ENCODE measurements around the gene PDZD2. TPM values are rescaled to one million over a fixed set of nuclear protein-coding genes. Genes with fewer than 3 reads are reported as not detected.
"Not testable (repeated sequence)": the region's sequence is repeated elsewhere in the genome, so short reads cannot be mapped to it uniquely, and the experiment has no call there.

Gene PDZD2
- total RNA-seq, 1 donor from 2014 or later = 105 TPM

DNA sequence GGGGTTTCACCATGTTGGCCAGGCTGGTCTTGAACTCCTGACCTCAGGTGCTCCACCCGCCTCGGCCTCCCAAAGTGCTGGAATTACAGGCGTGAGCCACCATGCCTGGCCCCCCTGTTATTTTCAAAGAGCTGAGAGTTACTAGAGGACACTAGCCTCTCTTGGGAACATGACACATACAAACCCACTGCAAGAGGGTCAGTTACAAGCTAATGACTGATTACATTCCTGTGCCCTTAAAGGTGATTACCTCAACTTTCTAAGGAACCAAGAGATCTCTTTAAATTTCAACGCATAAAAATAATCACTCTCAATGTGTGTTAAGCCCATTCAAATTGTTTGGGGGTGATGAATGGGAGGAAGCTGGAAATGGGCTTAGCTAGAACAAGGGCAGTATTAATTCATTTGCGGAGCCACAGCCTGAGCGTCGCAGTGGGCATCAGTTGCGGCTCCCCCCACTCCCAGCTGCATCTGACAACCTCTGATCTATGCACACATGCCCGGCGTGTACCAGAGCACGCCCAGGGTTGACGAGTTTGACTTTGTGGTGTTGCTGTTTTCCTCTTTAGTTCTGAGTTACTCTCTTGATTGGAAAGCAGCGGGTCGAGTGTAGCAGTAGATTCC lies 388.3 kb downstream of the PDZD2 start:
- ATAC-seq (peak; percentile 10), DNase-seq (ENCODE audit: low spot score) (no peak)
- intact Hi-C loops (cut with DNase I) = no loop called here

DNA sequence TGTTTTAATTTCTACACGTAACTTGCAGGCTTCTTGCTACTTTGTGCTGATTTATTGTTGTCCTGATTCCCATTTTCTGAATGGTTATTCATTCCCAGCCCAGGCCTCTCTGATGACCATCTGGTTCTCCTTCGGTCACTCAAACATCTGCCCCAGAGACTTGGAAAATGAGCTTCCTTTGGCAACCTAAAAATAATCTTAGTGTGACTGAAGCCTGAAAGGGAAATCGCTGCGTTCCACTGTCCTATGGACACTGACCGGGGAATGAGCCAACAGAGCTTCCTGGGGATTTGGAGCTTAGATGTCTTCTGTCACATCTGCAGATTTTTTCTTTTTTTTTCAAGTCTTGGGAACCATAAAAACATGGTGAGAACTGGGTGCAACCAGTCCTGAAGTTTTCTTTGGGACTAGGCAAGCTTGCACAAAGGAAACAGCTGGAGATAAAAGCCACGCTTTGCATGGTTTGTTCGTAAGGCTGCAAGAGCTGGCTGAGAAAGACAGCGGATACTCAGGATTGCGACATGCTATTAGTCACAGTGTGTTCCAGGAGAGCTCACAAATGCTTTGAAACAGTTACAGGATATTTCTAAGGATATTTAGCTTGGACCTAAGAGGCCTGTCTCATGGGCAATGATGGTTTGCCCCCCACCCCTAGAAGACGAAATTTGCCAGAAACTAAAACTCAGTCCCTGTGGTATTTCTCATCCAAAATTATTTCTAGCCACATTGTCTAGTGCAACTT lies 389.0 kb downstream of the PDZD2 start:
- peak; percentile 68 for DNase-seq (ENCODE audit: low spot score)
- intact Hi-C loops (cut with DNase I) = no loop called here

DNA sequence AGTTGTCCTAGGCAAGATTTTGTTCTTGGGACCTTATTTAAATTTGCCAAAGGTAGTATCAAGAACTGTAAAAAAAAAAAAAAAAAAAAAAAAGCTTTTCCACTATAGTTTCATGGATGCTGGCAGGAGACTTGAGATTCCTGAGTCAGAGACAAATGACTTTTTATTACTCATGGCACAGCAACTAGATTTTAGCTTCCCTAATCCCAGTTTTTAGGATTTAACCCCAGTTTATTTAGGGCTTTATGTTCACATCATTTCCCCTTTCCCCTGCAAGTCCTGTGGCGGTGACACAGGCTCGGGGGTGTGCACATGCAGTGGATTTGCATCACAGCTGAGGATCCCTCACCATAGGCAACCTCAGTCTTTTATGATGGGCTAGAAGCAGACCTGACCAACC lies 390.3 kb downstream of the PDZD2 start:
- DNase-seq (ENCODE audit: low spot score) (no peak), ATAC-seq (no peak)
- intact Hi-C loops (cut with DNase I) = no loop called here

More for the DNA sequence above, 389.0 kb downstream of the PDZD2 start:
- peak; percentile 95 for ATAC-seq

GRCh38 chr5:32029781-32030180 lies 390.9 kb downstream of the PDZD2 start:
- DNase-seq (ENCODE audit: low spot score) (no peak), ATAC-seq (no peak)
- intact Hi-C loops (cut with DNase I) = no loop called here

DNA sequence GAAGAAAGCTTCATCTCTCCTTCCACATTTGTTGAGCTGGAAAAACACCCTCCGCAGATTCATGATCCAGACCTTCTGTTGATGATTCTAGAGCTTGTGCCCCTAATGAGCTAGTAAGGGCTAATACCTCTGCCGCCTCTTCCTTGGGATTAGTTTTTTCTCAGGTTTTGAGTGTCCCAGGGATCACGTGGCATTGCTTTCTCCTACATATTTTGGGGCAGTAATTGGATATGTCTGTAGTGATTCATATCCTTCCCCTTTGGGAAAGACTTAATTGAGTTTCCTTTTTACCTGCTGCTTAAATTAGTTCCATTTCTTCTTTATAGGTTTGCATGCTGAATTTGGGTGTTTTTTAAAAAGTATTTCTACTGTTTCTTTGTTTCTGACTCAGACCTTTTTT lies 391.3 kb downstream of the PDZD2 start:
- intact Hi-C loops (cut with DNase I) = no loop called here
- DNase-seq (ENCODE audit: low spot score) (no peak), ATAC-seq (no peak)

- ATAC-seq (no peak), DNase-seq (ENCODE audit: low spot score) (no peak)
- intact Hi-C loops (cut with DNase I) = no loop called here
These were observed 391.8 kb downstream of the PDZD2 start for GRCh38 chr5:32030686-32031085.

GRCh38 chr5:32031089-32031488 lies 392.2 kb downstream of the PDZD2 start:
- no peak for DNase-seq (ENCODE audit: low spot score)
- intact Hi-C loops (cut with DNase I) = no loop called here
- no peak for ATAC-seq

- DNase-seq (ENCODE audit: low spot score) (no peak), ATAC-seq (no peak)
- intact Hi-C loops (cut with DNase I) = no loop called here
These were observed 399.6 kb downstream of the PDZD2 start for GRCh38 chr5:32038523-32038922.

- intact Hi-C loops (cut with DNase I); ATAC-seq; DNase-seq (ENCODE audit: low spot score): not testable (repeated sequence)
These were observed 400.2 kb downstream of the PDZD2 start for GRCh38 chr5:32039133-32039532.

DNA sequence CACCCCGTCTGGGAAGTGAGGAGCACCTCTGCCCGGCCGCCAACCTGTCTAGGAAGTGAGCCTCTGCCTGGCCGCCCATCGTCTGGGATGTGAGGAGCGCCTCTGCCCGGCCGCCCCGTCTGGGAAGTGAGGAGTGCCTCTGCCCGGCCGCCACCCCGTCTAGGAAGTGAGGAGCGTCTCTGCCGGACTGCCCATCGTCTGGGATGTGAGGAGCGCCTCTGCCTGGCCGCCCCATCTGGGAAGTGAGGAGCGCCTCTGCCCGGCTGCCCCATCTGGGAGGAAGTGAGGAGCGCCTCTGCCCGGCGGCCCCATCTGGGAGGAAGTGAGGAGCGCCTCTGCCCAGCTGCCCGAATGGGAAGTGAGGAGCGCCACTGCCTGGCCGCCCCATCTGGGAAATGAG lies 400.7 kb downstream of the PDZD2 start:
- ATAC-seq; DNase-seq (ENCODE audit: low spot score); intact Hi-C loops (cut with DNase I): not testable (repeated sequence)

- ATAC-seq; intact Hi-C loops (cut with DNase I); DNase-seq (ENCODE audit: low spot score): not testable (repeated sequence)
These were observed 401.3 kb downstream of the PDZD2 start for GRCh38 chr5:32040181-32040695.

DNA sequence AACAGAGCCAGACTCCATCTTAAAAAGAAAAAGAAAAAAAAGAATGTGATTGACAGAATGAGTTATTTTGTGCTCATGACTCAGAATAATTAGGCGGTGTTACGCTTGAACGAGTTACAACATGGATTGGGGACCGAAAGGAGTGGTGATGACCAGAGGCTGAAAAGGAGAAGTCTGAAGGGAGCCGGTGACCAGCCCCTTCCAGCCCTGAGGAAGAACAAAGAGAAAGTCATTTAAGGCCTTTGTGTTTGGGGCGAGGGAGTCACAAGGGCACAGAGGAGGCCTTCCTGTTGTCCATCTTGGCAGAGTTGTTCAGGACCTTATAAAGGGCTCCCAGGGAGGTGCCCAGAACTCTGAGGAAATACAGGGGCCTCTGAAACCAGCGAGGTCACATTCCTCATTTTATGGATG lies 403.6 kb downstream of the PDZD2 start:
- intact Hi-C loops (cut with DNase I) = no loop called here
- peak; percentile 87 for ATAC-seq
- DNase-seq (ENCODE audit: low spot score) = no peak

- DNase-seq (ENCODE audit: low spot score) (no peak), ATAC-seq (peak; percentile 22)
- intact Hi-C loops (cut with DNase I) = no loop called here
These were observed 404.2 kb downstream of the PDZD2 start for GRCh38 chr5:32043105-32043504.

DNA sequence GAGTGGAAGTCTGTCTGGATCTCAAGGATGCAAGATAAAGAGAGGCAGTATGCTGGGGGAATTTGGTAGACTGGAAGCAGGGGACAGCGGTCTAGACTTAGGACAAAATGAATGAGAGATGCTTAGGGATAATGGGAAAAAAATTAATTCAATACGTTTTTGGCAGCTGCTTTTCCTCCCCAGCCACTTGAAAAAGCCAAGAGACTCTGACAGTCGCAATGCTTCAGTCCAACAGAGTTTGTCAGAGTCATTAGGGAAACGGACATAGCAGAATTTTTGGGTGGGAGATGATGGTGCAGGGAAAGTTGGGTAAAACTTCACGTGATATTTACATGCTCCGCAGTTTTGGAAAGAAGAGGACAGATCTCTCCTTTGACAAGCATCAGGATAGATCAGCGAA lies 405.5 kb downstream of the PDZD2 start:
- intact Hi-C loops (cut with DNase I) = no loop called here
- ATAC-seq = no peak
- DNase-seq (ENCODE audit: low spot score) = no peak

DNA sequence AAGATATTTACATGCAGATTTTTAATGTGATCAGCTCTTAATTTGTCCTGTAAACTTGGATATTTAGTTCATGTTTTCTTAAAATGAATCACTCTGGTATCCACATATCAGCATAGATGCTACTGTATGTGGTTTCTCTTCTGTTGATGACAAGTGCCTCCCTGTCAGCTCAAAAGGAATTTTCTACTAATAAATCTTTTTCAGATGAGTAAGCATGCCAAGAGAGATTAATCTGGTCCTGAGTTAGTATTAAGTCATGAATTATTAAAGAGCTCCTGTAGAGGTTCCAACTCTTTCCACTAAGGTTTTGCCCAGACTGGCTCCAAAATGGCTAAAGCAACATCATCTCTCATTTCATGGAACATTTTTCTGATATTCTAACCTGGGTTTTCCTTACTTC lies 406.0 kb downstream of the PDZD2 start:
- intact Hi-C loops (cut with DNase I) = no loop called here
- ATAC-seq (no peak), DNase-seq (ENCODE audit: low spot score) (no peak)

GRCh38 chr5:32047056-32047455 lies 408.1 kb downstream of the PDZD2 start:
- no peak for ATAC-seq
- intact Hi-C loops (cut with DNase I) = no loop called here

GRCh38 chr5:32051796-32052195 lies 412.9 kb downstream of the PDZD2 start:
- no peak for ATAC-seq
- intact Hi-C loops (cut with DNase I) = no loop called here
- no peak for DNase-seq (ENCODE audit: low spot score)

More at GRCh38 chr5:32047056-32047455, 408.1 kb downstream of the PDZD2 start:
- DNase-seq (ENCODE audit: low spot score) = no peak

GRCh38 chr5:32055891-32056866 lies 417.2 kb downstream of the PDZD2 start:
- ATAC-seq (peak; percentile 48), DNase-seq (ENCODE audit: low spot score) (no peak)
- intact Hi-C loops (cut with DNase I) = no loop called here

Measured in sciatic nerve (tissue), 2 donors.